Non-pigmented ciliary epithelial cell (primary cell): ENCODE results near the gene RIMBP3B.
"Not testable (repeated sequence)": the region's sequence is repeated elsewhere in the genome, so short reads cannot be mapped to it uniquely, and the experiment has no call there.

Experiments used
- DNase-seq: peaks from one replicate; pipeline ENCODE4 v3.0.0-alpha.2; 2010; ENCODE audit warnings: low read depth

RIMBP3B gene

DNA sequence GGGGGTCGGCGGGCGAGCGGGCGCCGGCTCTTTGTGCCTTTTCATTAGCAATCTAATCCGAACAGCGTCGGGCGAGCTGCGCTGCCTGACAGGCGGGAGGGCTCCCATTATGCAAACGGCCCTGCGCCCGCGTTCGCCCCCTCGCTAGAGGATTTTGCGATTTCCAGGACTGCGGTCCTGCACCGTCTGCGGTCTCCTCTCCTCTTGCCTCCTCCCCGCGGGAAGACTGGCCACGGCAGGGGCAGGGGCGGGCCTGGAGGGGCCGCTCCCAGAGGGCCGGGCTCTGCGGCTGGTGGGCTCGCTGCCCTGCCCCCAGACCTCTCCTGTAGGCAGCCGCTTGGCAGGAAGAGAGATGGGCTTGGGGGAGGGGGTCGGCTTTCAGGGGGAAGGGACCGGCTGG lies 34.3 kb downstream of the RIMBP3B start:
- DNase-seq: not testable (repeated sequence)

DNA sequence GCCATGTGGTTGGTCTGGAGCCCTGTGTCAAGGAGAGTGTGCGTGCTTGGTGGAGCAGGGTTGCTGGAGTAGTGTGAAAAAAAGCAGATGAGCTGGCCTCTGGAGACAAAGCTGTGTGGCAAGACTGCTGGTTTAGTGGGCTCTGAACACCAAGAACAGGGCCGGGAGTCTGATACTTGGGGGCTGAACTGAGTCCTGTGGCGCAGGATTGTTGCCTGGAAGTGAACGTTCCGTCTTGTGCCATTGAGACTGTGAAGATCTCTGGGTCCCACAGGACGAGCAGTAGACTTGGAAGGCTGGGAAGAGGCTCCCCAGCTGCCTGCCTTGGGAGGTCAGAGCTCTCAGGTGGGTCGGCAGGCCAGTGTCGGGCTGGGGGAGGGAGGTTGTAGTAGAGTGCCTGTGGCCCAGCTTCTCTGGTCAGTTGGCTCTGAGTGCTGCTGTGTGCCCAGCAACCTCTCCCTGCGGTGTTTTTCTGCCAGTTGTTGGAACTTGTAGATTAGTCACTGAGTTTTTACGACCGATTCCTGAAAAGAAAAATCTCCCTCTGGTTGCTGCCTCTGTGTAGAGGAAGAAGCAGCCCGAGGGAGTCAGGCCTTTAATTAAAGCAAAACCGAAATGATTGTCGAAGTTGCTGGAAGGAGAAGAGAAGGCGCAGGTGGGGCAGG lies 35.6 kb downstream of the RIMBP3B start:
- not testable (repeated sequence) for DNase-seq

DNA sequence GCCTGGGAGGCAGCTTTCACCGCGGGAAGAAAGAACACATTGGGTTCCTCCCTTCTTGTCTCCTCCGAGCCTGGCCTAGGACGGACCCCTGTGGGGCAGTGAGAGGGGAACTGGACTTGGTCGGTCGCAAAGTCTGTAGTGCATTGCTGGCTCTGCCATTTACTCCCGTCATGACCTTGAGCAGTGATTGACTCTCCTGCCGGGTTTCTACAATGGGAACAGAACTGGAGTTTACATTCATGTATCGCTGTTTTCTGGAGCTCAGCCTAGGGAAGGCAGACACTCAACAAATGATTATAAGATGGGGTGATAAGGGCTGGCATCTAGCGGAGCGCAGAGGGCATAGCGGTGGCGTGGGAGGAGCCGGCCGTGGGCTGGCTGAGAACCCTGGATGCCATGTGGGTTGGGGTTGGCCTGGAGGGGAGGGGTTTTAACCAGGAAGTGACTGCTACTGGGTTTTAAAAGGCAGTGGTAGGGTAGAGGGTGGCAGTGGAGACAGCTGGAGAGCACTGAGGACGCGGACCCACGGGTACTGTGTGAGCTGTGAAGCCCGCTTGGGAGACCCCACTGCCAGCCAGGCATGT lies 36.7 kb downstream of the RIMBP3B start:
- not testable (repeated sequence) for DNase-seq

GRCh38 chr22:21424084-21424709 lies 40.6 kb downstream of the RIMBP3B start:
- DNase-seq: not testable (repeated sequence)

GRCh38 chr22:21434378-21435233 lies 51.1 kb downstream of the RIMBP3B start:
- not testable (repeated sequence) for DNase-seq

DNA sequence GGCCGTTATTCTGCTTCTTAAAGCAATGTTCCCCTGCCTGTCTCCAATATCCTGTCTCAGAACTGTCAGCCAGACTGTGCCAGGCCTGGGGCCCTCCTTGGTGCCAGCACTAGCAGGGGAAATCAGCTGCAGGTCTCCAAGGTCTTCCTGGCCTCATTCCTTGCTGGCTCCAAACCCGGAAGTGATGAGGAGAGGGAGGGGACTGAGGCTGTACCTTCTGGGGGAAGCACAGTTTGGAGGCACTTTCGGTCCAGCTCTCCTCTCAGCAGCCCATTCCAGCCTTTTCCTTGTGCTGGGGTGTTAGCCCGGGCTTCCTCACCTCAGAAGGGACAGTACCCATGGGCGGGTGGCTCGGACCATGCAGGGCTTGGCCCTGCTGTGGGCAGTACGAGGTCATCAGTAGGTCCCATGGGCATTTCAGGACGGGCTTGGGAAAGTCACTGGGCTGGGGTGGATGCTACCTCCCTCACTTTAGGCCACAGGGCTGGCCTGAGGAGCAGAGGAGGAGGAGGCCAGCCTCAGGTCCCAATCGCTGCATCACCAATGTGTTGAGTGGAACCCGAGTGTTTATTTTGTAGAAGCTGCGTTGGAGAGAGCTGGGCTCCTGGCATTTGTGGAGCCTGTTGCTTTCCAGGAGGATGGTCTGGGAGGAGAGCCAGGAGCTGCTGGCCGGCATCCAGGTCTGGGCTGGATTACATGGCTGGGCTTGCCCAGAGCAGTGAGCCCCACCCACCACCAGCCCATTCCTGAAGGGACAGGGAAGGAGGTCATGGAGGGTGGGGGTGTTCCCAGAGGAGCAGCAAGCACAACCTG lies 52.7 kb downstream of the RIMBP3B start:
- DNase-seq: not testable (repeated sequence)

- not testable (repeated sequence) for DNase-seq
Measured at GRCh38 chr22:21438013-21438412, 54.5 kb downstream of the RIMBP3B start.
